GM19035 (cell line): ENCODE results near the gene PRKCE.

Experiments used
- ATAC-seq: cut with Tn5 transposase; IDR thresholded peaks from one replicate; pipeline ENCODE4 v1.9.1; 2021; ENCODE audit not compliant: unreplicated experiment

PRKCE gene

GRCh38 chr2:46173030-46173429 is 521.6 kb downstream of the PRKCE start:
- ATAC-seq: no peak

- no peak for ATAC-seq
Measured at GRCh38 chr2:46173636-46174250, 522.3 kb downstream of the PRKCE start.

- ATAC-seq: no peak
Measured at GRCh38 chr2:46174345-46175170, 523.1 kb downstream of the PRKCE start.

GRCh38 chr2:46175419-46175818 is 523.9 kb downstream of the PRKCE start:
- no peak for ATAC-seq

- no peak for ATAC-seq
Measured at GRCh38 chr2:46177461-46178089, 526.1 kb downstream of the PRKCE start.

GRCh38 chr2:46179037-46179621 is 527.7 kb downstream of the PRKCE start:
- peak; percentile 72 for ATAC-seq

GRCh38 chr2:46180189-46180588 is 528.7 kb downstream of the PRKCE start:
- no peak for ATAC-seq

GRCh38 chr2:46181306-46181705 is 529.8 kb downstream of the PRKCE start:
- ATAC-seq: no peak

GRCh38 chr2:46181789-46182530 is 530.5 kb downstream of the PRKCE start:
- ATAC-seq: no peak

- ATAC-seq: no peak
Measured at GRCh38 chr2:46183426-46183825, 532.0 kb downstream of the PRKCE start.

GRCh38 chr2:46184794-46185583 is 533.5 kb downstream of the PRKCE start:
- no peak for ATAC-seq

- ATAC-seq: peak; percentile 87
Measured at GRCh38 chr2:46187112-46187618, 535.7 kb downstream of the PRKCE start.

- ATAC-seq: no peak
Measured at GRCh38 chr2:46188041-46188716, 536.7 kb downstream of the PRKCE start.

GRCh38 chr2:46193356-46193755 is 541.9 kb downstream of the PRKCE start:
- no peak for ATAC-seq

- no peak for ATAC-seq
Measured at GRCh38 chr2:46193855-46194254, 542.4 kb downstream of the PRKCE start.

GRCh38 chr2:46194856-46195255 is 543.4 kb downstream of the PRKCE start:
- ATAC-seq: no peak

GRCh38 chr2:46195819-46196218 is 544.3 kb downstream of the PRKCE start:
- no peak for ATAC-seq

- ATAC-seq: no peak
Measured at GRCh38 chr2:46196871-46197462, 545.5 kb downstream of the PRKCE start.

GRCh38 chr2:46197672-46198071 is 546.2 kb downstream of the PRKCE start:
- no peak for ATAC-seq
